Glutamatergic neuron (in vitro differentiated cells): ENCODE results near the gene SMAD7. TPM values are rescaled to one million over a fixed set of nuclear protein-coding genes. Genes with fewer than 3 reads are reported as not detected.
A peak's percentile ranks its signal among the peaks of the same experiment; 100 is the strongest.

Source experiments
- DNase-seq: peaks from one replicate; pipeline ENCODE4 v3.0.0; 2022
- H3K27ac Mint-ChIP-seq: one replicate; pipeline ENCODE4 v1.8.0; 2020; ENCODE audit warnings: mild to moderate bottlenecking, mixed read lengths, inconsistent platforms; ENCODE audit not compliant: unreplicated experiment
- H3K27me3 Mint-ChIP-seq: one replicate; pipeline ENCODE4 v1.8.0; 2020; ENCODE audit warnings: mild to moderate bottlenecking, moderate library complexity, mixed read lengths, inconsistent platforms; ENCODE audit not compliant: unreplicated experiment
- H3K36me3 Mint-ChIP-seq: one replicate; pipeline ENCODE4 v1.8.0; 2020; ENCODE audit warnings: mild to moderate bottlenecking, mixed read lengths, inconsistent platforms; ENCODE audit not compliant: unreplicated experiment
- H3K4me1 Mint-ChIP-seq: one replicate; pipeline ENCODE4 v1.8.0; 2020; ENCODE audit warnings: mild to moderate bottlenecking, low read depth, mixed read lengths, inconsistent platforms; ENCODE audit not compliant: unreplicated experiment
- H3K4me3 Mint-ChIP-seq: one replicate; pipeline ENCODE4 v1.8.0; 2020; ENCODE audit warnings: mild to moderate bottlenecking, mixed read lengths, inconsistent platforms; ENCODE audit not compliant: unreplicated experiment
- H3K9me3 Mint-ChIP-seq: one replicate; pipeline ENCODE4 v1.8.0; 2020; ENCODE audit warnings: mild to moderate bottlenecking, moderate library complexity, mixed read lengths, inconsistent platforms; ENCODE audit not compliant: unreplicated experiment
- total RNA-seq: library from RNA; stranded (reverse); fragmentation: NEBNext Ultra II Directional; extraction: Animal tissue kit (Norgen Biotek cat#: 25700); gene quantifications from one replicate; pipeline ENCODE4 v1.2.1, GENCODE V29; 2021; ENCODE audit not compliant: unreplicated experiment
- TF ChIP-seq, protein P1 (sequence below): fragments of 200-600 bp; sonication (generic); IDR thresholded peaks from one replicate; pipeline ENCODE4 v1.5.0; 2021; ENCODE audit not compliant: partially characterized antibody, unreplicated experiment

The SMAD7 gene
- total RNA-seq, 1 donor from 2014 or later: 10.8 TPM

DNA sequence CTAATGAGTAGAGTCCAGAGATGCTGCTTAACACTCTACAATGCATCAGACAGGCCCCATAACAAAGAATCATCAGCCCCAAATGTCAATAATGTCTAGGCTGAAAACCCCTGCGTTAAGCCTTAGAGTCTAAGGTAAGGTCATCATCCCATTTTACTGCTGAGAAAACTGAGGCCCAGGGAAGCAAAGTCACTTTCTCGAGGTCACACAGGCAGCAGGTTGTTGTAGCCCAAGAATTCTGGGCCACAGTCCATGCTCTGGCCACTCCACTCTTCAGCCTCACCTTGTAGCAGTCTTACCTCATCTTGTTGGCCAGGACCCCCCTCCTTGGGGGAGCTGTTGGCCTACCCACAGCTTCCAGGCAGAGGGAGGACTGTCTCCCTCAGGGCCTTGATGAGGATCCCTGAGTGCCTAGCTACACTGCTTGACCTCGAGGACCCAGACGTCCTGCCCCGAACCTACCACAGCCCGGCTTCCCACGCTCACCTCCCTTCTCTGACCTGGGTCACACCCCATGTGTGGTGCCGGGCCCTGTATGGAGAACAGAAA, 54.4 kb downstream of the SMAD7 start:
- no peak for DNase-seq
- Mint-ChIP-seq H3K4me3 (no peak overlapping the region), H3K9me3 (peaks cover 4% of the 10 kb centered on the region), H3K4me1 (peaks cover 5% of the 10 kb centered on the region), H3K27ac (peak overlapping the region; percentile 53), H3K36me3 (peaks cover 13% of the 10 kb centered on the region), H3K27me3 (no peaks in the 10 kb centered on the region)
- TF ChIP-seq, protein P1, sequence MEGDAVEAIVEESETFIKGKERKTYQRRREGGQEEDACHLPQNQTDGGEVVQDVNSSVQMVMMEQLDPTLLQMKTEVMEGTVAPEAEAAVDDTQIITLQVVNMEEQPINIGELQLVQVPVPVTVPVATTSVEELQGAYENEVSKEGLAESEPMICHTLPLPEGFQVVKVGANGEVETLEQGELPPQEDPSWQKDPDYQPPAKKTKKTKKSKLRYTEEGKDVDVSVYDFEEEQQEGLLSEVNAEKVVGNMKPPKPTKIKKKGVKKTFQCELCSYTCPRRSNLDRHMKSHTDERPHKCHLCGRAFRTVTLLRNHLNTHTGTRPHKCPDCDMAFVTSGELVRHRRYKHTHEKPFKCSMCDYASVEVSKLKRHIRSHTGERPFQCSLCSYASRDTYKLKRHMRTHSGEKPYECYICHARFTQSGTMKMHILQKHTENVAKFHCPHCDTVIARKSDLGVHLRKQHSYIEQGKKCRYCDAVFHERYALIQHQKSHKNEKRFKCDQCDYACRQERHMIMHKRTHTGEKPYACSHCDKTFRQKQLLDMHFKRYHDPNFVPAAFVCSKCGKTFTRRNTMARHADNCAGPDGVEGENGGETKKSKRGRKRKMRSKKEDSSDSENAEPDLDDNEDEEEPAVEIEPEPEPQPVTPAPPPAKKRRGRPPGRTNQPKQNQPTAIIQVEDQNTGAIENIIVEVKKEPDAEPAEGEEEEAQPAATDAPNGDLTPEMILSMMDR: no peak

DNA sequence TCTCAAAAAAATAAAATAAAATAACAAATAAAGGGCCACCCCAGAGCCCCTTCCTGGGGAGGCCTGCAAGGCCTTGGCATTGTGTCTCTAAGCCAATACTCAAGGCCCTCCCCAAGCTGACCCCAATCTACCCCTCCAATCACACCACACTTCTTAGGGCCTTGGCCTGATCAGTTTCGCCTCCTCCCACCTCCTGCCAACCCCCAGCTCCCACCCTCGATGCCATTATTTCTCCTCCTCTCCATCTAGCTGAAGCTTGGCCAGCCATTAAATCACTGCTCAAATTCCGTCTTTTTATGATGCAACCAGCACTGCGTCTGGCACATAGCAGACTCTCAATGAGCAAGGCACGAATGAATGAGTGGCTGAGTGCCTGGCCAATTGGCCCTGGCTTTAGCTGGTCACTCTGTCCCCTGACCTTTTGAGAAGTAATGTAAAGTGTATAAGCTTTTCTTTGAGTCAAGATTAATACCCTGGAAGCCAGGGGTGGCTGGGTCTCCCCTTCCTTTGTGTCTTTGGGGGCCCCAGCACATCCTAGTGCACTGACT, 55.9 kb downstream of the SMAD7 start:
- DNase-seq: no peak
- H3K4me3 Mint-ChIP-seq: no peak overlapping the region
- H3K4me1 Mint-ChIP-seq: peaks cover 10% of the 10 kb centered on the region
- TF ChIP-seq, protein P1: no peak
- H3K9me3 Mint-ChIP-seq: peaks cover 2% of the 10 kb centered on the region
- H3K27me3 Mint-ChIP-seq: no peaks in the 10 kb centered on the region
- H3K36me3 Mint-ChIP-seq: peaks cover 6% of the 10 kb centered on the region
- no peak overlapping the region for H3K27ac Mint-ChIP-seq

DNA sequence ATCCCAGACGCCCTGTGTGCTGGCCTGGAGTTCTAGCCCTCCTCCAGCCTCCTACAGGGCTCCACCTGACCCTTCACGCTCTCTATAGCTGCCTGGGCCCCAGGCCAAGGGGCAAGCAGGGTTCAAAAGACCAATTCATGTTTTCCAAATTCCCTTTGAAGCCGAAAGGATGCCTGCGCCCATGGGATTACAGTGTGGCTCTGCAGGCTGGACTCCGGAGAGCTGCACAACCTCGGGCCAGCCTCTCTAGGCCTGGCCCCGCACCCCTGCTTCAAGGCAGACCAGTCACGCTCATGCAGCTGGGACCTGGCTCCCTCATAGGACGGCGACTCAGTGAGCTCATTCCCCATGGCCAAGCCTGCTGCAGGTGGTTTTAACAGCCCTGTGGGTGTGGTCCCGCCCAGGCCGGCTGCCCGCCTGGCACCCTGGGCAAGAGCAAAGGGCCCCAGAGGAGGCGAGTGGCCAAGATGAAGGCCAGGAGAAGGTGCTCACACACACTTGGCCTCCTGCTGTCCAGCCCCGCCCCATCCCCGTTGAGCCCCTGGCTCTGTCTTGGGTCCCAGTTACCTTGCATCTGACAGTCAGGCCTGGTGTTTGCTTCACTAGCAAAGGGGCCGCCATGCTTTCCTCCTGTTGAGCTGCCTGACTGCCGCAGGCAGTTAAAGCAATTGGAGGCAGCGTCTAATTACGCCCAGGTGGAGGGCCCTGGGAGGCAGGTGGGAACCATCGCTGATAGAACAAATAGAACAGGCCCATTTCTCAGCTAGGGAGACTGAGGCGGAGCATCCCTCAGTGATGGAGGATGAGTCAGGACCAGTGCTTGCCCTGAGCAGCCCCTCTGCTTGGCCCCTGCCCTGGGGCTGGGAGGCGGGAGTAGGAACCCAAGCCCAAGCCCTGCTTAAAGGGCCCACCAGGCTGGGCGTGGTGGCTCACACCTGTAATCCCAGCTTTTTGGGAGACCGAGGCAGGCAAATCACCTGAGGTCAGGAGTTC, 56.9 kb downstream of the SMAD7 start:
- no peak overlapping the region for H3K4me3 Mint-ChIP-seq
- no peaks in the 10 kb centered on the region for H3K36me3 Mint-ChIP-seq
- TF ChIP-seq, protein P1: no peak
- DNase-seq: no peak
- H3K27me3 Mint-ChIP-seq: no peaks in the 10 kb centered on the region
- H3K27ac Mint-ChIP-seq: no peak overlapping the region
- H3K4me1 Mint-ChIP-seq: peaks cover 13% of the 10 kb centered on the region
- peaks cover 2% of the 10 kb centered on the region for H3K9me3 Mint-ChIP-seq

DNA sequence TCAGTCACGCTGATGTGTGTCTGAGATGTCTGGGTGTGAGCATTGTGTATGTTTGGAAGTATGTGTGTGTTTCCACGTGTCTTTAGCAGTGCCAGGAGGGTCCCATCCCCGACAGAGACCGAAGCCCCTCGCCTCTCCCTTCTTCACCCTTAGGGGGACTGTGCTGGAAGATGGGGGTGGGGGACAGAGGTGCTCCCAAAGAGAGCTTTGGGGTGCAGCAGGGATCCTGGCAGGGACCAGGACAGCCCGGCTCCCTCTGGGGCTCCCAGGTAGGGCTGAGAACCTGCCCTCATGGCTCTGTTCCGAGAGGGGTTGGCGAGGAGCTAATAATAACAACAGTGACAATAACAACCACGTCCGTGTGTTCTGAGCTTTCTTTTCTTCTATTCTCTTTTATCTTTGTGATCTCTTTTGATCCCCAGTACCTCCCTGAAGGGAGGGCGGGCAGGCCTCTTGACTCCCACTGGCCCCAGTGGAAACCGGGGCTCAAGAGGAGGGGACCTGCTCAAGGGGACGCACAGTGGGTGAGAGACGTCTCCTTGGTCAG, 57.6 kb downstream of the SMAD7 start:
- Mint-ChIP-seq H3K36me3 (no peaks in the 10 kb centered on the region), H3K27me3 (peaks cover 2% of the 10 kb centered on the region), H3K27ac (no peak overlapping the region), H3K4me3 (no peak overlapping the region), H3K9me3 (peaks cover 2% of the 10 kb centered on the region), H3K4me1 (peaks cover 18% of the 10 kb centered on the region)
- DNase-seq: no peak
- TF ChIP-seq, protein P1: no peak
